K562 (cell line): Measurements from ENCODE around the gene KNCN. TPM values are rescaled to one million over a fixed set of nuclear protein-coding genes. Genes with fewer than 3 reads are reported as not detected.

Experiments
- ATAC-seq: fragments of 200-7000 bp; cut with Tn5 transposase; 3 replicates; pipeline ENCODE4 v1.9.1; 2020; ENCODE audit warnings: moderate library complexity
- BruUV-seq: library from RNA; stranded (reverse); fragments of 400-500 nt; replicated peaks from 2 replicates; lab custom pipeline; 2021; lab: Mats Ljungman, UMichigan
- CTCF ChIA-PET: fragments of 300-600 bp; formaldehyde crosslinking; extraction: SDS; loops from one replicate; lab custom pipeline; 2021; ENCODE audit warnings: low intra/inter-chr PET ratio; lab: Yijun Ruan, JAX
- POLR2A ChIA-PET: fragments of 300-600, 350-650 bp; sonication (Branson Sonifier 250); formaldehyde crosslinking; extraction: SDS; loops from one replicate; lab custom pipeline; 2021; ENCODE audit warnings: antibody characterized with exemption, inconsistent platforms; lab: Yijun Ruan, JAX
- DNase-seq, 4 experiments: peaks; one replicate each; pipeline versions ENCODE4 v3.0.0 to v3.0.0-alpha.2; 2011 to 2018; ENCODE audit warnings: low spot score in 3 of 4, mixed read lengths in 3 of 4; ENCODE audit errors: extremely low read depth in 1 of 4
- FAIRE-seq: peaks from 2 replicates; lab custom pipeline; 2011; peaks lifted over from hg19 to GRCh38; lab: Jason Lieb, UNC
- H2AFZ ChIP-seq: 2 replicates; pipeline ENCODE4 v1.6.0; 2011; ENCODE audit warnings: low read depth, low read length, control low read depth, inconsistent platforms
- H3K27ac ChIP-seq: fragments of 200-600 bp; 3 replicates; pipeline ENCODE4 v1.8.0; 2011; ENCODE audit warnings: low read depth, mild to moderate bottlenecking, control low read depth, inconsistent platforms, low read length, moderate library complexity, mixed read lengths; ENCODE audit errors: extremely low read depth
- H3K27me3 ChIP-seq, 2 experiments: fragments of 300-600 bp in 1 of 2; 2 replicates in 1 of 2; 3 replicates in 1 of 2; pipeline versions ENCODE4 v1.6.0 to v1.8.0; 2011; ENCODE audit warnings: inconsistent platforms in 2 of 2, low read length in 2 of 2, mild to moderate bottlenecking in 1 of 2, mixed read lengths in 1 of 2, moderate library complexity in 1 of 2; ENCODE audit not compliant: control insufficient read depth in 2 of 2, insufficient read depth in 2 of 2
- H3K36me3 ChIP-seq: fragments of 300-600 bp; 3 replicates; pipeline ENCODE4 v1.8.0; 2011; ENCODE audit warnings: mild to moderate bottlenecking, low read length, inconsistent platforms; ENCODE audit not compliant: control insufficient read depth, insufficient read depth
- H3K4me1 ChIP-seq, 2 experiments: fragments of 200-600 bp in 1 of 2; replicated peaks in 1 of 2; 2 replicates in 1 of 2; 3 replicates in 1 of 2; pipeline versions ENCODE4 v1.5.1 to v1.8.0; 2011; ENCODE audit warnings: inconsistent platforms in 2 of 2, low read length in 2 of 2, mild to moderate bottlenecking in 1 of 2, mixed read lengths in 1 of 2, moderate library complexity in 1 of 2; ENCODE audit not compliant: control insufficient read depth in 2 of 2, insufficient read depth in 2 of 2
- H3K4me2 ChIP-seq: 2 replicates; pipeline ENCODE4 v1.6.1; 2011; ENCODE audit warnings: low read length, control low read depth, inconsistent platforms, mixed read lengths; ENCODE audit not compliant: insufficient read depth
- H3K4me3 ChIP-seq: fragments of 200-600 bp; sonication (generic), shearing (Covaris generic); 2 replicates; pipeline ENCODE4 v1.5.1; 2016; ENCODE audit warnings: control low read depth, inconsistent platforms
- H3K79me2 ChIP-seq: fragments of 200-600 bp; 3 replicates; pipeline ENCODE4 v1.8.0; 2011; ENCODE audit warnings: low read length, inconsistent platforms; ENCODE audit not compliant: control insufficient read depth, insufficient read depth
- H3K9ac ChIP-seq, 2 experiments: 2 replicates each; pipeline versions ENCODE4 v1.6.0 to v1.6.1; 2011; ENCODE audit warnings: low read depth in 2 of 2, low read length in 2 of 2, control low read depth in 1 of 2, inconsistent platforms in 1 of 2, mild to moderate bottlenecking in 1 of 2, mixed read lengths in 1 of 2; ENCODE audit not compliant: insufficient read depth in 1 of 2
- H3K9me1 ChIP-seq: one replicate; pipeline ENCODE4 v1.6.0; 2011; ENCODE audit warnings: inconsistent platforms, mild to moderate bottlenecking, low read length, moderate library complexity; ENCODE audit not compliant: control insufficient read depth, insufficient read depth
- H3K9me3 ChIP-seq: replicated peaks from 2 replicates; pipeline ENCODE4 v1.5.1; 2011; ENCODE audit warnings: low read depth, low read length, inconsistent platforms; ENCODE audit not compliant: control insufficient read depth, insufficient read depth
- H4K20me1 ChIP-seq: replicated peaks from 2 replicates; pipeline ENCODE4 v1.6.1; 2011; ENCODE audit warnings: low read length, inconsistent platforms, mixed read lengths; ENCODE audit not compliant: control insufficient read depth, insufficient read depth
- BHLHE40 ChIP-seq: IDR thresholded peaks from 2 replicates; pipeline ENCODE4 v1.6.1; 2011; ENCODE audit warnings: low read length, improper control_type of control experiment
- CBFA2T3 ChIP-seq: fragments of 450-650 bp; IDR thresholded peaks from 2 replicates; pipeline ENCODE4 v1.6.1; 2017
- HNRNPH1 ChIP-seq: fragments of 200-400 bp; formaldehyde crosslinking; optimal IDR thresholded peaks from 2 replicates; pipeline ENCODE3; 2017; ENCODE audit warnings: low read depth, mild to moderate bottlenecking, low read length, moderate library complexity
- JUND ChIP-seq, 2 experiments: IDR thresholded peaks; 2 replicates in 1 of 2; 3 replicates in 1 of 2; pipeline ENCODE4 v1.6.1; 2011; ENCODE audit warnings: borderline replicate concordance in 2 of 2, low read depth in 2 of 2, low read length in 2 of 2, improper control_type of control experiment in 1 of 2, missing biosample characterization in 1 of 2, missing genetic modification characterization in 1 of 2, missing genetic modification reagents in 1 of 2
- MTA3 ChIP-seq: fragments of 450-650 bp; formaldehyde crosslinking; IDR thresholded peaks from 2 replicates; pipeline ENCODE4 v1.6.1; 2017; ENCODE audit warnings: mild to moderate bottlenecking, borderline replicate concordance
- RBM15 ChIP-seq: fragments of 200-400 bp; formaldehyde crosslinking; IDR thresholded peaks from 2 replicates; pipeline ENCODE4 v1.6.1; 2018; ENCODE audit warnings: mild to moderate bottlenecking, low read length, moderate library complexity; ENCODE audit not compliant: insufficient read depth
- SMAD2 ChIP-seq: fragments of 150-350 bp; IDR thresholded peaks from 2 replicates; pipeline ENCODE4 v1.6.1; 2014; ENCODE audit warnings: low read depth, mild to moderate bottlenecking, low read length
- SMAD3 ChIP-seq: fragments of 450-650 bp; formaldehyde crosslinking; conservative IDR thresholded peaks from 2 replicates; pipeline ENCODE4 v1.4.0; 2020; ENCODE audit warnings: mild to moderate bottlenecking
- XRCC5 ChIP-seq: fragments of 200-400 bp; formaldehyde crosslinking; IDR thresholded peaks from 2 replicates; pipeline ENCODE4 v1.6.1; 2017; ENCODE audit warnings: low read depth, mild to moderate bottlenecking, low read length
- ZBED1 ChIP-seq: IDR thresholded peaks from 2 replicates; pipeline ENCODE4 v1.6.1; 2014
- ZNF449 ChIP-seq: fragments of 250-450 bp; sonication (Bioruptor Pico); IDR thresholded peaks from 2 replicates; pipeline ENCODE4 v1.8.0; 2022; ENCODE audit warnings: moderate library complexity, mild to moderate bottlenecking, inconsistent platforms
- WGBS: fragments of 100-300 bp; shearing (Covaris generic); methylation state at CpG from one replicate; pipeline ENCODE4 v1.1.6; 2016; ENCODE audit warnings: low coverage, mixed read lengths; ENCODE audit not compliant: insufficient coverage; ENCODE audit errors: missing lambda C conversion rate; 5-methylcytosine and 5-hydroxymethylcytosine counted together
- in situ Hi-C: fragments of 300-500 bp; cut with MboI; formaldehyde crosslinking; loops from 4 replicates; pipeline ENCODE4 v1.15.0; 2018; ENCODE audit warnings: inconsistent platforms, mixed read lengths
- intact Hi-C: fragments of 100-400 bp; cut with micrococcal nuclease; formaldehyde crosslinking; loops from 2 replicates; pipeline ENCODE4 v1.14.2; 2022
- polyA plus RNA-seq, 8 experiments: library from polyadenylated mRNA; depleted of rRNA in 4 of 8; stranded (reverse) in 5 of 8; unstranded in 3 of 8; fragments of >200 nt; fragmentation: Nextera tagmentation in 2 of 8; fragmentation: Illumina TruSeq in 1 of 8; extraction: Ambion mirVana in 2 of 8; extraction: Trizol in 1 of 8; gene quantifications; 2 replicates each; pipeline versions ENCODE4 v1.2.1 to v1.2.3, GENCODE V29; 2011 to 2014; ENCODE audit warnings: inconsistent platforms in 1 of 8, missing spikeins in 1 of 8
- total RNA-seq, 7 experiments: library from RNA; depleted of rRNA in 6 of 7; stranded (reverse); fragments of >200 nt in 6 of 7; fragmentation: Illumina TruSeq in 2 of 7; extraction: Trizol in 2 of 7; gene quantifications; 2 replicates each; pipeline versions ENCODE4 v1.2.1 to v1.2.3, GENCODE V29; 2011 to 2021; ENCODE audit warnings: low replicate concordance in 1 of 7
- TF ChIP-seq, protein P1 (sequence below), 2 experiments: fragments of 450-650 bp; IDR thresholded peaks; 2 replicates each; pipeline ENCODE4 v1.6.1; 2016

The KNCN gene
- total and polyA plus RNA-seq, 9 of the 15 experiments (the other 6 are each of a cell fraction or from before 2014, with no cell fraction given): not detected

DNA sequence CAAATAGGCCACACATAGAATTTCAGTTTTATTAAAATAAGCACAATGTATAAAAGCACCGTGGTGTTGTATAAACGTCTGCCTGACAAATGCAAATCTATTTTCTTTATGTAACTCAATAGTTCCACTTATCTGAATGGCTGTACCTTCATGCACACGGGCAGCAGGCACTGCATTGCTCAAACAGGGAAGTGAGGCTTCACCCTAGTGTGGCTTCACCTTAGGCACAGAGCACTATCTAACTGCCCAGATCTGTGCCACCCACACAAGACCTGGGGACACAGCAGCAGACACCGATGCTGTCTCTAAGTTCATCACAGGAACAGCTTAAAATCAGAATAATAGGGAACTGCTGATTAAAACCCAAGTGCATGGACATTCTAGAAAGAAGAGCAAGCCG lies 6.0 kb upstream of the KNCN start:
- FAIRE-seq: peak; percentile 71
- ATAC-seq: no peak

More for the DNA sequence above, 6.0 kb upstream of the KNCN start:
- in situ Hi-C loops (no loop called here), intact Hi-C loops (loop anchor here (5.0 kb wide), 2 partner anchors 65 to 165 kb away; no protein-coding TSS in a partner anchor)
- H3K27me3 ChIP-seq: peaks cover 0 to 1% of the 10 kb centered on the region in 2 experiments; a peak in 1 of 5 replicates
- no peak overlapping the region for H3K4me3 ChIP-seq
- TSS peak; percentile 65 for BruUV-seq
- WGBS: 25% methylated on average over 5 of the region's 5 CpGs
- DNase-seq: no peak
- H3K36me3 ChIP-seq: peaks cover 6% of the 10 kb centered on the region; the same call in 1 of the 3 replicates
- H4K20me1 ChIP-seq: no peaks in the 10 kb centered on the region; the same call in 1 of the 2 replicates
- H3K4me1 ChIP-seq: peaks cover 6 to 15% of the 10 kb centered on the region in 2 experiments; a peak in 3 of 5 replicates
- H3K27ac ChIP-seq: no peak overlapping the region
- H2AFZ ChIP-seq: no peak overlapping the region
- TF ChIP-seq ZNF449 (CRISPR knock-in tag) (no peak), MTA3 (no peak), HNRNPH1 (no peak), JUND (IDR thresholded peaks at IDR 0.05; ENCODE audit: borderline replicate concordance, low read depth, low read length) (no peak), JUND (tag; IDR thresholded peaks at IDR 0.05; ENCODE audit: borderline replicate concordance, low read depth, low read length) (no peak), ZBED1 (no peak), RBM15 (no peak), SMAD3 (CRISPR knock-in tag) (no peak), BHLHE40 (no peak), XRCC5 (no peak), SMAD2 (no peak), CBFA2T3 (no peak)
- TF ChIP-seq, protein P1, sequence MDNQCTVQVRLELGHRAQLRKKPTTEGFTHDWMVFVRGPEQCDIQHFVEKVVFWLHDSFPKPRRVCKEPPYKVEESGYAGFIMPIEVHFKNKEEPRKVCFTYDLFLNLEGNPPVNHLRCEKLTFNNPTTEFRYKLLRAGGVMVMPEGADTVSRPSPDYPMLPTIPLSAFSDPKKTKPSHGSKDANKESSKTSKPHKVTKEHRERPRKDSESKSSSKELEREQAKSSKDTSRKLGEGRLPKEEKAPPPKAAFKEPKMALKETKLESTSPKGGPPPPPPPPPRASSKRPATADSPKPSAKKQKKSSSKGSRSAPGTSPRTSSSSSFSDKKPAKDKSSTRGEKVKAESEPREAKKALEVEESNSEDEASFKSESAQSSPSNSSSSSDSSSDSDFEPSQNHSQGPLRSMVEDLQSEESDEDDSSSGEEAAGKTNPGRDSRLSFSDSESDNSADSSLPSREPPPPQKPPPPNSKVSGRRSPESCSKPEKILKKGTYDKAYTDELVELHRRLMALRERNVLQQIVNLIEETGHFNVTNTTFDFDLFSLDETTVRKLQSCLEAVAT (IDR thresholded peaks at IDR 0.05): no peak
- TF ChIP-seq, all 486 proteins: peak for 0
- ChIA-PET CTCF (interaction anchor here (0.7 kb wide), 1 partner anchor 69 kb away, joined by 3 read pairs; no protein-coding TSS in a partner anchor), POLR2A (no interaction called here)
- Histone ChIP-seq H3K4me2 (no peak overlapping the region), H3K9me3 (no peaks in the 10 kb centered on the region), H3K9me1 (peaks cover 3% of the 10 kb centered on the region), H3K79me2 (no peaks in the 10 kb centered on the region), H3K9ac (no peak overlapping the region)
